ENCODE measurements around the gene KCNIP1. TPM values are rescaled to one million over a fixed set of nuclear protein-coding genes. Genes with fewer than 3 reads are reported as not detected.

Gene KCNIP1
- total and polyA plus RNA-seq, 7 donors = 0.03 TPM; not detected in 6

DNA sequence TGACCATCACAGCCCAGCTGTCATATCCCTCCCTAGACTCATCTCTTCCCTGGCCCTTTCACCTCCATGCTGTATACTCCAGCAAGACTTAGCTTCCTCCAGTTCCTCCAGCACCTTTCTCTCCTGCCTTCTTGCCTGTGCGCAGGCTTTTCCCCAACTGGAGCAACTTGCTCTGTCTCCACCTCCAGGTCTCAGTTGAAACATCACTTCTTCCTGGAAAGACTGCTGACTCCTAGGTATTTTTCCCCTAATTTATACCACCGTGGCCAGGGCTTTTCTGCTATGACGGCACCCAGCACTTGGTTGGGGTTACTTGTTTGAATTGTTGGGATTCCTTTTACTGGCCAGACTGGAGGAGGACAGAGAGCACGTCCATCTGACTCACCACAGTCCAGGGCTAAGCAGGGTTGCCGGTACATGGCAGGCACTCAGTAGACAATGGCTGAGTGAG, 67.5 kb downstream of the KCNIP1 start:
- no peaks in the 10 kb centered on the region for H3K36me3 ChIP-seq (ENCODE audit: insufficient read depth in 1 of 2, low read depth in 1 of 2)
- peaks cover 0 to 28% (median 6%) of the 10 kb centered on the region in 3 donors for H3K27me3 ChIP-seq (ENCODE audit: insufficient read depth in 3 of 3, low read length in 2 of 3)
- no peaks in the 10 kb centered on the region for H3K9me3 ChIP-seq
- H3K4me1 ChIP-seq = no peaks in the 10 kb centered on the region
- TF ChIP-seq, protein P1, sequence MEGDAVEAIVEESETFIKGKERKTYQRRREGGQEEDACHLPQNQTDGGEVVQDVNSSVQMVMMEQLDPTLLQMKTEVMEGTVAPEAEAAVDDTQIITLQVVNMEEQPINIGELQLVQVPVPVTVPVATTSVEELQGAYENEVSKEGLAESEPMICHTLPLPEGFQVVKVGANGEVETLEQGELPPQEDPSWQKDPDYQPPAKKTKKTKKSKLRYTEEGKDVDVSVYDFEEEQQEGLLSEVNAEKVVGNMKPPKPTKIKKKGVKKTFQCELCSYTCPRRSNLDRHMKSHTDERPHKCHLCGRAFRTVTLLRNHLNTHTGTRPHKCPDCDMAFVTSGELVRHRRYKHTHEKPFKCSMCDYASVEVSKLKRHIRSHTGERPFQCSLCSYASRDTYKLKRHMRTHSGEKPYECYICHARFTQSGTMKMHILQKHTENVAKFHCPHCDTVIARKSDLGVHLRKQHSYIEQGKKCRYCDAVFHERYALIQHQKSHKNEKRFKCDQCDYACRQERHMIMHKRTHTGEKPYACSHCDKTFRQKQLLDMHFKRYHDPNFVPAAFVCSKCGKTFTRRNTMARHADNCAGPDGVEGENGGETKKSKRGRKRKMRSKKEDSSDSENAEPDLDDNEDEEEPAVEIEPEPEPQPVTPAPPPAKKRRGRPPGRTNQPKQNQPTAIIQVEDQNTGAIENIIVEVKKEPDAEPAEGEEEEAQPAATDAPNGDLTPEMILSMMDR (IDR thresholded peaks at IDR 0.05) = no peak
- ATAC-seq = peak in 1 of 4 donors; percentile 33
- H3K4me3 ChIP-seq = no peak overlapping the region
- intact Hi-C loops (cut with DNase I) = no loop called here
- WGBS, 3 donors = 34 to 40% (median 39%) methylated on average over 5 of the region's 5 CpGs
- DNase-seq = no peak
- no peak overlapping the region for H3K27ac ChIP-seq

DNA sequence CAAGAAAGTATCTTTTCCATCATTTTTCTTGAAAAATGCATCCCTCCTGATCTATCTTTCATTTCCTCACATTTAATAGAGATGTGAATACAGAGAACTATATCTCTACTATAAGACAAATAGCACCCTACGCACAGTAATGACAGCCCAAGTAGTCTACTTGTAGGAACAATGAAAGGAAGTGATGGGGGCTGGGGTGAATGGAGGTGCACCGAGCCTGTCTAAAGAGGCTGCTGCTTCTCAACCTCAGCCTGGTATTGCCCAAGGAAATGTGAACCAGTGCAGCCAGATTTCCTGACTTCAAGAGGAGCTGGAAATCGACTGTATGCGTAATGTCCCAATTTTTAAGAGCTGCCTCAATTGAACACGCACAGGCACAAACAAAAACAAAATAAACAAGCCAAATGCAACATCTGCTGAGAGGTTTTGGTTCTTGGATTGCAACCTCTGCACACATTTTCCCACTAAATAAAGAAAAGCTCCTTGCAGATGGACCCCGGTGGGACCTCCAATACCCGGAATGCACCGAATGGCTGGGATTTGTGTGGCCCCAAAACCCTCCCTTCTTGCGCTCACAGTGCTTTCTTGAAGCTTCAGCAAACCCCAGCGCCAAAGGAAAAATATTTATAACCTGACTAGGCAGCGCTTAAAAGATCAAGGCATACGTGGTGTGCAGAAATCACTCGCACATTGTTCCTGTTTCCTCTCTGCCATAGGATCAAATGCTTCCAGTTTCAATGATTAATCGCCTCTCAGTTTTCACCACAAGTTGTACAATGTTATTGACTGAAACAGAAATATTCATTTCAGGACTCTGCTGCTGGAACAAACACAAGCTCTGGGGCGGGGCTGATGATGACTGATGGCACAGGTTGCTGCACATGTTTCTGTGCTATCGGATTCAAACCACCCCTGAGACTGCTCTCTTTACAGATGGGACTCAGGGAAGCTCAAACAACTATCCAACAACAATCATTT, 68.3 kb downstream of the KCNIP1 start:
- intact Hi-C loops (cut with DNase I) = no loop called here
- Histone ChIP-seq H3K27me3 (ENCODE audit: insufficient read depth in 3 of 3, low read length in 2 of 3) (peaks cover 0 to 25% (median 5%) of the 10 kb centered on the region in 3 donors), H3K4me3 (no peak overlapping the region), H3K27ac (no peak overlapping the region), H3K36me3 (ENCODE audit: insufficient read depth in 1 of 2, low read depth in 1 of 2) (no peaks in the 10 kb centered on the region), H3K4me1 (no peaks in the 10 kb centered on the region), H3K9me3 (no peaks in the 10 kb centered on the region)
- TF ChIP-seq, protein P1 (IDR thresholded peaks at IDR 0.05) = no peak
- DNase-seq = no peak
- no peak for ATAC-seq
- 16 to 18% (median 18%) methylated on average over 16 of the region's 16 CpGs for WGBS, 3 donors

DNA sequence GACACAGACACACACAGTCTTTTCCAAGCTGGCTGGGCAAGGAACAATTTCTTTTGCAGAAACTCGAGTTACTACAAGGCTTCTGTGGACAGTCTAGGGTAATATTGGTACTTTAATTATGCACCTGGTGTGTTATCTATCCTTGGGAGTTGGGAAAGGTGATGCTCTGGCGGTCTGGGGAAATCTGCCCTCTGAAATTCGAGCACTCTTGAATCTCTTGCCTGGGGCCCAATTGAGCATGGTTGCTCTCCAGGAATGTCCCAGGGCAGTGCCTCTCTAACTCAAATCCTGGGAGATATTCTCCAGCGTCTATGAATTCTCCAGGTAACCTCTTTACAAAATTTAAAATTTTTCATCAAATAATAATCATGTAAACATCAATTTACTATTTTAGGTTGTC, 69.3 kb downstream of the KCNIP1 start:
- no peak overlapping the region for H3K27ac ChIP-seq
- WGBS, 3 donors = 64 to 70% (median 67%) methylated on average over 4 of the region's 4 CpGs
- H3K36me3 ChIP-seq (ENCODE audit: insufficient read depth in 1 of 2, low read depth in 1 of 2) = no peaks in the 10 kb centered on the region
- DNase-seq (no peak), ATAC-seq (no peak)
- H3K4me3 ChIP-seq = no peak overlapping the region
- intact Hi-C loops (cut with DNase I) = no loop called here
- H3K4me1 ChIP-seq = no peaks in the 10 kb centered on the region
- H3K27me3 ChIP-seq (ENCODE audit: insufficient read depth in 3 of 3, low read length in 2 of 3) = peaks cover 0 to 21% (median 5%) of the 10 kb centered on the region in 3 donors
- H3K9me3 ChIP-seq = no peaks in the 10 kb centered on the region
- TF ChIP-seq, protein P1 (IDR thresholded peaks at IDR 0.05) = no peak

DNA sequence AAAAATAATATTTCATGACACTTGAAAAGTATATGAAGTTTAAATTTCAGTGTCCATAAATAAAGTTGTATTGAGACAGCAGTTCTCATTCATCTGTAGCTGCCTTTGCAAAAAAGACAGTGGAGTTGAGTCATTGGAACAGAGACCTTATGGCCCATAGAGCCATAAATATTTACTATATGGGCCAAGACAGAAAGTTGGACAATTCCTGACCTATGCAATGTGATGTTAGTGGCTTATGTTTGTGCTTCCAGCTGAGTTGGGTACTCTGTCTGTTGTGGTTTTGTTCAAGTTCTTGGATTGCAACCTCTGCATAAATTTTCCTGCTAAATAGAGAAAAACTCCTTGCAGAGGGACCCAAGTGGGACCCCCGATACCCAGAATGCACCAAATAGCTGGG, 69.8 kb downstream of the KCNIP1 start:
- TF ChIP-seq, protein P1 (IDR thresholded peaks at IDR 0.05) = no peak
- Histone ChIP-seq H3K4me3 (no peak overlapping the region), H3K9me3 (peaks cover under 1% of the 10 kb centered on the region), H3K36me3 (ENCODE audit: insufficient read depth in 1 of 2, low read depth in 1 of 2) (no peaks in the 10 kb centered on the region), H3K27me3 (ENCODE audit: insufficient read depth in 3 of 3, low read length in 2 of 3) (peaks cover 0 to 21% (median 5%) of the 10 kb centered on the region in 3 donors), H3K4me1 (no peaks in the 10 kb centered on the region), H3K27ac (no peak overlapping the region)
- 83 to 96% (median 88%) methylated on average over 1 of the region's 1 CpG for WGBS, 3 donors
- intact Hi-C loops (cut with DNase I) = no loop called here
- ATAC-seq = no peak
- no peak for DNase-seq

All from psoas muscle (tissue), 8 donors.